GM19452 (cell line): Measurements from ENCODE around the gene ZDHHC16.
"Not testable (repeated sequence)": the region's sequence is repeated elsewhere in the genome, so short reads cannot be mapped to it uniquely, and the experiment has no call there.

Experiments used
- ATAC-seq: cut with Tn5 transposase; IDR thresholded peaks from one replicate; pipeline ENCODE4 v1.9.1; 2021; ENCODE audit not compliant: unreplicated experiment

The ZDHHC16 gene

DNA sequence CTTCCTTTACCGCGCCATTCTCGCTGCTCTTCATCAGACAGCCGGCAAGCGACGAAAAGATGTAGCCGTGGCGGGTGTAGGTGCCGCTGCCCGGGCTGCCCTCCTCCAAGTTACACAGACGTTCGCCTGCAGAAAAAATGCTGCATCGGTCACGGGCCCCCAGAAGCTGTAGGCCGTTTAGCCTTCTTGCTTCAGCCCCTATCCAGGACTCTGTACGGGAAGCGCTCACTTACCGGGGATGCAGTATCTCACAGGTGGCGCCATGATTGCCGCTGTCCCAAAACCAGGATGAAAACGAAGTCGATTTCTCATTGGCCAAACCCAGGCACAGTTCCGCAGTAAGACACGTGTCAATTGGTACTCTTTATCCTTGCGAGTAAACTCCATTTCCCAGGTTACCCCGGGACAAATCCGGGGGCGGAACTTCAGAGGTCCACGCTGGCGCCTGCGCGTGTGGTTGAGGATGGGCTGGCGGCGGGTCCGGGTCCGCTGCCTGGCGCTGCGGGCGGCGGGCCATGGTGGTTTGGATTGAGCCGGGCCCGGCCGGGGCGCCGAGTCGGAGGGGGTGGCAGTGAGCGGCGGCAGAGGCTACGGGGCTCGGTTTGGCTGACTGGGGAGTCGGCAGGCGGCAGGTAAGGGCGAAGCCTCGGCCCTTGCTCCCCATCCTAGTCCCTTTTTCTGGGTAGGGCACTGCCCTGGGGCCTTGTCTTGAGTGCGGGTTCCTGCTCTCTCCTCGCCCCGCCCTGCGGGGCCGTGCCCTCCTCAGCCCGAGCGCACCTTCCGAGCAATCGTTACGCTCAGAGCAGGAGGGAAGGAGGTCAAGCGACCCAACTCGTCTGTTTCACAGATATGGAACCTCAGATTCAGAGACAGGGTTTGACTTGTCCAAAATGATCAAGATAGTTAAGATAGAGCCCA lies at the start of gene ZDHHC16, which contains the start of gene EXOSC1:
ZDHHC16 (plus strand) TSS at position 454 of the 918 bp plus-strand sequence. CDS start 5,501 bp downstream, outside the sequence.
EXOSC1 (minus strand) TSS at position 285 of the 918 bp plus-strand sequence; CDS start at position 264, 21 bp downstream.
- ATAC-seq: peak; percentile 95

GRCh38 chr10:97399843-97400545 lies 46.0 kb upstream of the ZDHHC16 start:
- no peak for ATAC-seq

GRCh38 chr10:97400665-97401454 lies 45.1 kb upstream of the ZDHHC16 start, which contains the start of gene RRP12:
RRP12 (minus strand) TSS chr10:97401340; CDS start chr10:97401231, 109 bp downstream.
- peak; percentile 99 for ATAC-seq

- no peak for ATAC-seq
These were observed 44.5 kb upstream of the ZDHHC16 start for GRCh38 chr10:97401455-97401919.

DNA sequence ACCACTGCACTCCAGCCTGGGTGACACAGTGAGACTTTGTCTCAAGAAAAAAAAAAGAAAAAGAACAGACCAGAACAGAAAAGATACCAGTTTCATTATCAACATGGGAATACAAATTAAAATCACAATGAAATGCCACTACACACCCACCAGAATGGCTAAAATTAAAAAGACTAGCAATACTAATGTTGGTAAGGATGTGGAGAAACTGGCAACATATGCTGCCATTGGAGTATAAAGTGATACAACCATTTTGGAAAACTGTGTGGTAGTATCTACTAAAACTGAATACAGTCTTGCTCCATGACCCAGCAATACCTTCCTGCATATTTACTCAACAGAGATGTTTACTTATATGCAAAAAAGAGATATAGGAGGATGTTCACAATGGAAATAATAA lies 41.9 kb upstream of the ZDHHC16 start:
- ATAC-seq: no peak

GRCh38 chr10:97406064-97406463 lies 39.9 kb upstream of the ZDHHC16 start:
- ATAC-seq: no peak

DNA sequence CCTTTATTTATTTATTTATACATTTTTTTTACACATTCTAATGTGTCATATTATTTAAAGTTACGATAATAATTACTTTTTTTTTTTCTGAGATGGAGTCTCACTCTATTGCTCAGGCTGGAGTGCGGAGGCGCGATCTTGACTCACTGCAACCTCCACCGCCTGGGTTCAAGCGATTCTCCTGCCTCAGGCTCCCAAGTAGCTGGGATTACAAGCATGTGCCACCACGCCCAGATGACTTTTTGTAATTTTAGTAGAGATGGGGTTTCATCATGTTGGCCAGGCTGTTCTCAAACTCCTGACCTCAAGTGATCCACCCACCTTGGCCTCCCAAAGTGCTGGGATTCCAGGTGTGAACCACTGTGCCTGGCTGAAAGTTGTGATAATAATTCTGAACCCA lies 39.5 kb upstream of the ZDHHC16 start:
- not testable (repeated sequence) for ATAC-seq

DNA sequence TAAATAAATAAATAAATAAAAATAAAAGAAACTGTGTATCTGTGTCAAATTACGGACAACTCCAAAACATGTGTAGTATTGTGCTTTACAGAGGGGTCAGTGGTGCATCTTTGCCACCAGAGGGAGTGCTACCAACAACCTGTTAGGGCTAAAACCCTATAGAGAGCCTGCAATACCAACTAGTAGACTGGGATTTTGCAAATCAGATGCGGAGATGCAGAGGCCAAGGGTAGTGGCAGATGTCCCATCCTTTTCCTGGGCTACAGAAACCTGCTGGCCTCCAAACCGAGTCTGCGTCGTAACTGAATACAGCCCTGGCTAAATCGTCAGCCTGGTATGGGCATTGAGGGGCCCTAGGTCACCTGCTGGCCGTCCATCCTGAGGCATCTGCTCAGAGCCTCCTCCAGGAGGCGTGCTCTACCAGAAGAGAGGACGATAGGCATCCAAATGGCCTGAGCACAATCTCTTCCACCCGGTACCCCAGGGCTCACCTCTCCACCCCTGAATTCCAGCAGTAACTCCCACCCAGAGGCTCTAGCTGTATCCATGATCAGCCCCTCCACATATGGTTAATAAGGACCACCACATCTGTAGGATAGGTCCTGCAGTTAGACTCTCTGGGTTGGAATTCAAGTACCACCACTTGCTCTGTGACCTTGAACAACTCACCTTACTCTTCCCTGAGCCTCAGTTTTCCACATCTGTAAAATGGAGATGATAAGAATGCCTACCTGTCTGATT lies 38.6 kb upstream of the ZDHHC16 start:
- ATAC-seq: peak; percentile 93

GRCh38 chr10:97407952-97408248 lies 38.1 kb upstream of the ZDHHC16 start:
- no peak for ATAC-seq

- ATAC-seq: no peak
These were observed 37.4 kb upstream of the ZDHHC16 start for GRCh38 chr10:97408496-97408992.

DNA sequence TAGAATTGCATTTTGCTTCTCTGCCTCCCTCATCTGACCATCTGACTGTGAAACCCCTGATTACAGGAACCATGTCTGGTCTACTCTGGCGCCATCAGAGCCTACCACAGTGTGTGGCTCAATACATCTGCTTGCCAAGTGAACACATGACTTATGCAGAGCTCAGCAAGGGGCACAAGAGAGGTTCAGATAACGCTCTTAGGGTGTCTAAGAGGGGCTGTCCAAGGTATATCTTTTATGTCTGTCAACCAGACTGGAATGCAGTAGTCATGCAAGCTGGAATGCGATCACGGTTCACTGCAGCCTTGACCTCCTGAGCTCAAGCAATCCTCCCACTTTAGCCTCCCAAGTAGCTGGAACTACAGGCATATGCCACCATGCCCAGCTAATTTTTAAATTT lies 34.6 kb upstream of the ZDHHC16 start:
- no peak for ATAC-seq

- ATAC-seq: no peak
These were observed 33.1 kb upstream of the ZDHHC16 start for GRCh38 chr10:97412891-97413304.

DNA sequence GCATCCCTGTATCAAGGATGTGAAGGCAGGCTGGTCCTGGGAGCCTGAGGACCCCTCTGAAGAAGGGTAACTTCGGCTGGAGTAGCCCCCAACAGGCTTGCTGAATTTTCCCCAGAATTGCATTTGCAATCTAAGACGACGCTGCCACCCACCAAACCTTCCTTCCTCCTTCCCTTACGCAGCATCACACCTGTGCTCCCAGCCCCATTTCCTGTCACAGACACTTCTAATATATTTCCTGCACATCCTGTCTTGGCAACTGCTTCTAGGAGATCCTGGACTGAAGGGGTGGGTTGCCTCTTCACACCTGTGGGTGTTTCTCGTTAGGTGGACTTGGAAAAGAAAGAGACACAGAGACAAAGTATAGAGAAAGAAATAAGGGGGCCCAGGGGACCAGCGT lies 29.4 kb upstream of the ZDHHC16 start:
- ATAC-seq: no peak

- ATAC-seq: not testable (repeated sequence)
These were observed 22.2 kb upstream of the ZDHHC16 start for GRCh38 chr10:97423757-97424098.

DNA sequence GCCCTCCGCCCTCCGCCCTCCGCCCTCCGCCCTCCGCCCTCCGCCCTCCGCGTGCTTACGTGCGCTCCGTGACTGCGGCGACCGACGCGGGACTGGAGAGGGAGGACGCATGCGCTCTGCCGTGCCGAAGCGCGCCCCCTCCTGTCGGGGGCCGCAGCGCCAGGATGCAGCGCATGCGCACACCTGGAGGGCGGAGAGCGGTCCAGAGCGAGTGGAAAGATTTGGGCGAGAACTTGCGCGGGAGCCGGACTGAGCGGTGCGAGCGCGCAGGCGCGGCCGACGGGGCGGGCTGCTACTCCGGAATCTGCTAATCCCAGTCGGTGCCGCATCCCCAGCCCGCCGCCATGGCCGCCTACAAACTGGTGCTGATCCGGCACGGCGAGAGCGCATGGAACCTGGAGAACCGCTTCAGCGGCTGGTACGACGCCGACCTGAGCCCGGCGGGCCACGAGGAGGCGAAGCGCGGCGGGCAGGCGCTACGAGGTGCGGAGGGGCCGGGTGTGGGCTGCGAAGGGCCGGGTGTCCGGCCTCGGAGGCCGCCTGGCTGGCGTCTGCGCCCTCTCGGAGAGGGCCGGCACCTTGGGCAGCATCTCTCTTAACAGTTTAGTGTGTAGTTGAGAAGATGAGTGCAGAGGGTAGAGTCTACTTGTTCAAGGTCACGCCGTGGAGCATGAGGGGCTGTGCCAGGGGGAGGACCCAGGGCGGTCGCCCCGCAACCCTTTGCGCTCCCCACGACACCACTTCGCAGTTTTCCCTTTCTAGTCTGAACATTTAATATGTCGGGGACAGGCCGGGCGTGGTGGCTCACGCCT lies 19.8 kb upstream of the ZDHHC16 start, which contains the start of gene PGAM1:
PGAM1 (plus strand) TSS at position 228 of the 812 bp plus-strand sequence; CDS start at position 345, 117 bp downstream.
- ATAC-seq: peak; percentile 86

DNA sequence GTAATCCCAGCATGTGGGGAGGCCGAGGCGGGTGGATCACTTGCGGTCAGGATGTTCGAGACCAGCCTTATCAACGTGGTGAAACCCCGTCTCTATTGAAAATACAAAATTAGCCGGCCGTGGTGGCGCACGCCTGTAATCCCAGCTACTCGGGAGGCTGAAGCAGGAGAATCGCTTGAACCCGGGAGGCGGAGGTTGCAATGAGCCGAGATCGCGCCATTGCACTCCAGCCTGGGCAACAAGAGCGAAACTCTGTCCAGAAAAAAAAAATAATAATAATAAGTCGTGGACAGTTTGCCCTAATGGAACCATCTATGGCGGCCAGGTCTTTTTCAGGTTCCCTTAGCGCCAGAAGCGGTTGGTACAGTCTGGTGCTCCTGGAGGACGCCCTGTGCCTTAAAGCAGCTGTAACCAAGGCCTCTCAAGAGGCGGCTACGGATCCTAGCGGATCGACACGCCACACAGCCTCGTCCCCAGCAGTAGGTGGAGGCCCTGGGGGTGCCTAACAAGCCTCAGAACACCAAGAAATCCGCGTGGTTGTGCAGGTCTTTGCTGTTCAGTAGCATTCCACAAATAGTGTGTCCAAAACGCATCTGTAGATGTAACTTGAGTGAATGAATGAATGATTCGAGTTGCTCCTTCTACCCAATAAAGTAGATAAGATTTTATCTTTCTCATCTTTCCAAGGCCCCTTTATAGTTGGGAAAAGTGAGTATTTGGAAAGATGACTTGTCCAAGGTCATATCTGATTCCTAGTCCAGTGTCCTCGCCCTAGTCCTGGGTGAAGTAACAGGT lies 19.0 kb upstream of the ZDHHC16 start:
- ATAC-seq: no peak

DNA sequence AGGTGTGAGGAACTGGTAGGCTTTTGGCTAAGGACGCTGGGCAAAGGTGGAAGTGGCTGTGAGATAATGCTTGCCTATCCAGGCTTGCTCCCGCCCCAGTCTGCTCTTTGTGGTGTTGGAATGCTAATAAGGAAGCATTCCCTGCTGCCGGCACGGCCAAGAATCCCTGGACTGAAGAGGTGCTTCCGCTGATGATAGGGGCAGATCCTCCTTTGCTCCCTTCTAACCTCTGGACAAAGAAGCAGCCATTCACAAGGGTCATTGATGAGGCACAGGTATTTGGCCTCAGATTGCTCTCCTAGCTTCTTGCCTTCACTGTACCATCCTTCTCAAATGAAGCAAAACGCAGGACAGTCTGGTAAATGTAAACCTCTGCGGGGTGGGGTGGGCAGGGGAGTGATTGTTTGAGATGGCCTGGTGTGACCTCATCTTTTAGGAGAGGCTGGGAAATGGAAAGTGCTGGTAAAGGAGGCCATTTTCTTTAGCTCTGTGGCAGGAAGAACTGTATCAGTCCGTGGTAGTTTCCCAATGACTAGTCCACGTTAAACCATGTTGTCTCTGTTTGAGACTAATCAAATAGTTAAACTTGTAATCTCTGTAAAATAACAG lies 18.3 kb upstream of the ZDHHC16 start:
- ATAC-seq: no peak

DNA sequence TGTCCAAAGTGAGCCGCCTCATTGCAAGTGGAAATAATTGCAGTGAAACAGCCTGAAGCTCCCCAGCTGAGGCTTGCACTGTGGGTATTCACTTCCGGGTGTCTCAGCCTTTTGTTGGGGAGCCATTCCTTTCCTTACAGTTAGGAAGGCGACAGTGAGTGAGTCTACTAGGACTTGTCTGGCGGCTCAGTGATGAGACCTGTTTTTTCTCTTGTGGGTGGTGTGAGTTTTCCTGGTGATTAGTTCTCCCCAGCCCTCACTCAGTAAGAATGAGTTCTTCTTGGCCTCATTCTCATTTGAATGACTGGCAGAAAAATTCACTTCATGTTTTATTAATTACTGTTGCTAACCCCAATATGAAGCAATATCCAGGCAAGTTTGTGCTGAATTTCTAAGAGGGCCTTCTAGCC lies 17.4 kb upstream of the ZDHHC16 start:
- no peak for ATAC-seq
